Lower leg skin (tissue), 3 donors: ENCODE data around the gene PET100.

Experiments used
- CTCF ChIP-seq, 3 donors: fragments of 450-650 bp; IDR thresholded peaks; one replicate each; pipeline ENCODE4 v1.5.1; 2016; ENCODE audit warnings: antibody characterized with exemption in 3 of 3, mild to moderate bottlenecking in 3 of 3, moderate library complexity in 2 of 3
- POLR2A ChIP-seq, 2 donors: fragments of 450-650 bp; IDR thresholded peaks; one replicate each; pipeline ENCODE4 v1.6.1; 2016 to 2017; ENCODE audit warnings: antibody characterized with exemption in 2 of 2, mild to moderate bottlenecking in 1 of 2, moderate library complexity in 1 of 2

- TF ChIP-seq CTCF (IDR thresholded peaks at IDR 0.05) (no peak), POLR2A (IDR thresholded peaks at IDR 0.05) (no peak)
Measured at GRCh38 chr19:7624810-7625209, 4.8 kb upstream of the PET100 start.
